HCT116 (cell line): Measurements from ENCODE around the gene DDX6. TPM values are rescaled to one million over a fixed set of nuclear protein-coding genes. Genes with fewer than 3 reads are reported as not detected.

Experiments used
- ATAC-seq: fragments of 200-7000 bp; cut with Tn5 transposase; 2 replicates; pipeline ENCODE4 v1.9.1; 2020; ENCODE audit warnings: mild to moderate bottlenecking, moderate library complexity
- BruUV-seq: library from RNA; stranded (reverse); fragments of 400-500 nt; replicated peaks from 2 replicates; lab custom pipeline; 2021; lab: Mats Ljungman, UMichigan
- CTCF ChIA-PET: fragments of 300-600 bp; sonication (Branson Sonifier 250); formaldehyde crosslinking; loops from one replicate; lab custom pipeline; 2021; ENCODE audit warnings: antibody characterized with exemption; lab: Charles Lee
- POLR2A ChIA-PET: fragments of 300-600, 350-600 bp; sonication (Branson Sonifier 250); formaldehyde crosslinking; loops from one replicate; lab custom pipeline; 2021; ENCODE audit warnings: antibody characterized with exemption; lab: Charles Lee
- RAD21 ChIA-PET, 2 experiments: fragments of 300-600 bp; sonication (Branson Sonifier 250); formaldehyde crosslinking; loops; one replicate each; lab custom pipeline; 2023; ENCODE audit warnings: low total read pairs in 2 of 2; ENCODE audit not compliant: uncharacterized antibody in 2 of 2, unreplicated experiment in 2 of 2, low non-redundant PET in 1 of 2; lab: Charles Lee
- DNase-seq: peaks from one replicate; pipeline ENCODE4 v3.0.0-alpha.2; 2010; ENCODE audit warnings: low read depth, low spot score
- H2AFZ ChIP-seq: fragments of 200-600 bp; shearing (Covaris generic), sonication (generic); 2 replicates; pipeline ENCODE4 v1.6.1; 2017; ENCODE audit warnings: low read depth, mixed run types, mixed read lengths, antibody characterized with exemption, low read length; ENCODE audit not compliant: poor library complexity, severe bottlenecking
- H3K27ac ChIP-seq: 2 replicates; pipeline ENCODE4 v1.5.1; 2012; ENCODE audit warnings: low read depth, low read length
- H3K27me3 ChIP-seq: fragments of 200-600 bp; sonication (generic); 2 replicates; pipeline ENCODE4 v1.6.1; 2016; ENCODE audit warnings: mixed run types, low read length, mixed read lengths; ENCODE audit not compliant: insufficient read depth
- H3K36me3 ChIP-seq, 2 experiments: fragments of 200-500 bp in 1 of 2; fragments of 200-600 bp in 1 of 2; sonication (Bioruptor generic) in 1 of 2; sonication (generic) in 1 of 2; 2 replicates each; pipeline versions ENCODE4 v1.5.1 to v1.6.1; 2014 to 2016; ENCODE audit warnings: low read length in 2 of 2, inconsistent platforms in 1 of 2, mixed read lengths in 1 of 2, mixed run types in 1 of 2; ENCODE audit not compliant: insufficient read depth in 2 of 2, control insufficient read depth in 1 of 2
- H3K4me1 ChIP-seq, 2 experiments: fragments of 200-600 bp in 1 of 2; sonication (generic) in 1 of 2; 2 replicates each; pipeline versions ENCODE4 v1.5.1 to v1.6.1; 2012 to 2017; ENCODE audit warnings: low read length in 2 of 2, inconsistent platforms in 1 of 2, mild to moderate bottlenecking in 1 of 2, mixed read lengths in 1 of 2, mixed run types in 1 of 2, moderate library complexity in 1 of 2; ENCODE audit not compliant: insufficient read depth in 2 of 2, control insufficient read depth in 1 of 2
- H3K4me2 ChIP-seq: fragments of 200-600 bp; sonication (generic); 2 replicates; pipeline ENCODE4 v1.6.1; 2017; ENCODE audit warnings: mixed run types, low read length, mixed read lengths
- H3K4me3 ChIP-seq, 2 experiments: fragments of 200-600 bp in 1 of 2; sonication (generic) in 1 of 2; replicated peaks in 1 of 2; 2 replicates each; pipeline ENCODE4 v1.5.1; 2011 to 2016; ENCODE audit warnings: low read length in 2 of 2, control low read depth in 1 of 2, low read depth in 1 of 2, mild to moderate bottlenecking in 1 of 2, mixed read lengths in 1 of 2, mixed run types in 1 of 2
- H3K79me2 ChIP-seq: fragments of 200-600 bp; sonication (generic); 2 replicates; pipeline ENCODE4 v1.6.1; 2017; ENCODE audit warnings: mild to moderate bottlenecking, mixed run types, low read length, moderate library complexity, mixed read lengths; ENCODE audit not compliant: insufficient read depth
- H3K9ac ChIP-seq: fragments of 200-600 bp; sonication (generic); 2 replicates; pipeline ENCODE4 v1.6.1; 2016; ENCODE audit warnings: low read length, mixed read lengths
- H3K9me2 ChIP-seq: fragments of 200-600 bp; sonication (generic), shearing (Covaris generic); 2 replicates; pipeline ENCODE4 v1.6.1; 2017; ENCODE audit warnings: mixed run types, mild to moderate bottlenecking, moderate library complexity; ENCODE audit not compliant: insufficient read depth
- H3K9me3 ChIP-seq, 2 experiments: fragments of 200-500 bp in 1 of 2; fragments of 200-600 bp in 1 of 2; sonication (Bioruptor generic) in 1 of 2; sonication (generic) in 1 of 2; 2 replicates each; pipeline ENCODE4 v1.6.1; 2014 to 2017; ENCODE audit warnings: low read length in 2 of 2, mixed read lengths in 2 of 2, inconsistent platforms in 1 of 2, low read depth in 1 of 2, mild to moderate bottlenecking in 1 of 2, mixed run types in 1 of 2, moderate library complexity in 1 of 2; ENCODE audit not compliant: control insufficient read depth in 1 of 2, insufficient read depth in 1 of 2
- H4K20me1 ChIP-seq: fragments of 200-600 bp; sonication (generic), shearing (Covaris generic); 2 replicates; pipeline ENCODE4 v1.6.1; 2017; ENCODE audit warnings: mixed run types, mild to moderate bottlenecking, moderate library complexity; ENCODE audit not compliant: insufficient read depth
- CBX3 ChIP-seq: IDR thresholded peaks from 2 replicates; pipeline ENCODE4 v1.6.1; 2012; ENCODE audit warnings: low read depth
- EGR1 ChIP-seq: IDR thresholded peaks from 2 replicates; pipeline ENCODE4 v1.6.1; 2012; ENCODE audit warnings: low read depth
- ELF1 ChIP-seq: IDR thresholded peaks from 2 replicates; pipeline ENCODE4 v1.6.1; 2012; ENCODE audit warnings: low read depth, borderline replicate concordance
- EZH2 ChIP-seq: fragments of 200-600 bp; sonication (generic); IDR thresholded peaks from 2 replicates; pipeline ENCODE4 v1.6.1; 2017; ENCODE audit warnings: antibody characterized with exemption, mixed run types
- JUND ChIP-seq: IDR thresholded peaks from 2 replicates; pipeline ENCODE4 v1.6.1; 2012
- POLR2A ChIP-seq: IDR thresholded peaks from 2 replicates; pipeline ENCODE4 v1.7.0; 2011; ENCODE audit warnings: borderline replicate concordance; ENCODE audit not compliant: insufficient read depth, insufficient read length; ENCODE audit errors: extremely low read depth
- RAD21 ChIP-seq: IDR thresholded peaks from 2 replicates; pipeline ENCODE4 v1.6.1; 2012; ENCODE audit warnings: low read depth, mild to moderate bottlenecking
- SIN3A ChIP-seq: IDR thresholded peaks from 2 replicates; pipeline ENCODE4 v1.6.1; 2012; ENCODE audit warnings: low read depth
- SP1 ChIP-seq: IDR thresholded peaks from 2 replicates; pipeline ENCODE4 v1.6.1; 2012; ENCODE audit warnings: low read depth
- SRF ChIP-seq: IDR thresholded peaks from 2 replicates; pipeline ENCODE4 v1.6.1; 2012; ENCODE audit warnings: low read depth
- TCF7L2 ChIP-seq: IDR thresholded peaks from 2 replicates; pipeline ENCODE4 v1.7.0; 2011; ENCODE audit warnings: borderline replicate concordance, inconsistent platforms; ENCODE audit not compliant: insufficient read depth, insufficient read length; ENCODE audit errors: extremely low read depth
- YY1 ChIP-seq: IDR thresholded peaks from 2 replicates; pipeline ENCODE4 v1.6.1; 2011; ENCODE audit warnings: low read length, low read depth, moderate library complexity, mild to moderate bottlenecking; ENCODE audit not compliant: insufficient replicate concordance; ENCODE audit errors: extremely low read depth
- ZNF274 ChIP-seq: fragments of 200-500 bp; sonication (Bioruptor generic); IDR thresholded peaks from 2 replicates; pipeline ENCODE4 v1.6.1; 2014; ENCODE audit warnings: mild to moderate bottlenecking, low read depth, low read length, inconsistent platforms
- intact Hi-C: fragments of 100-400 bp; cut with micrococcal nuclease; formaldehyde crosslinking; loops from 2 replicates; pipeline ENCODE4 v1.10.0; 2022
- total RNA-seq: library from RNA; stranded (reverse); gene quantifications from one replicate; pipeline ENCODE4 v1.2.1, GENCODE V29; 2021; ENCODE audit not compliant: unreplicated experiment
- TF ChIP-seq, protein P1 (sequence below): IDR thresholded peaks from 2 replicates; pipeline ENCODE4 v1.6.1; 2012
- TF ChIP-seq, protein P2 (sequence below): IDR thresholded peaks from 2 replicates; pipeline ENCODE4 v1.6.1; 2012; ENCODE audit warnings: low read depth
- TF ChIP-seq, protein P3 (sequence below): IDR thresholded peaks from 2 replicates; pipeline ENCODE4 v1.6.1; 2012
- TF ChIP-seq, protein P4 (sequence below): IDR thresholded peaks from 2 replicates; pipeline ENCODE4 v1.6.1; 2011; ENCODE audit warnings: mild to moderate bottlenecking, low read length, moderate library complexity; ENCODE audit not compliant: insufficient replicate concordance; ENCODE audit errors: extremely low read depth
- TF ChIP-seq, protein P5 (sequence below), 3 experiments: fragments of 200-600 bp in 1 of 3; sonication (generic) in 1 of 3; IDR thresholded peaks in 2 of 3; conservative IDR thresholded peaks in 1 of 3; 2 replicates each; pipeline ENCODE4 v1.5.1; 2012 to 2017; ENCODE audit warnings: low read depth in 2 of 3, low read length in 2 of 3, antibody characterized with exemption in 1 of 3, borderline replicate concordance in 1 of 3, control low read depth in 1 of 3, mild to moderate bottlenecking in 1 of 3, mixed read lengths in 1 of 3, mixed run types in 1 of 3, moderate library complexity in 1 of 3; ENCODE audit not compliant: insufficient read depth in 1 of 3

DDX6 gene
- total RNA-seq, 1 experiment from 2014 or later, result 150 TPM

DNA sequence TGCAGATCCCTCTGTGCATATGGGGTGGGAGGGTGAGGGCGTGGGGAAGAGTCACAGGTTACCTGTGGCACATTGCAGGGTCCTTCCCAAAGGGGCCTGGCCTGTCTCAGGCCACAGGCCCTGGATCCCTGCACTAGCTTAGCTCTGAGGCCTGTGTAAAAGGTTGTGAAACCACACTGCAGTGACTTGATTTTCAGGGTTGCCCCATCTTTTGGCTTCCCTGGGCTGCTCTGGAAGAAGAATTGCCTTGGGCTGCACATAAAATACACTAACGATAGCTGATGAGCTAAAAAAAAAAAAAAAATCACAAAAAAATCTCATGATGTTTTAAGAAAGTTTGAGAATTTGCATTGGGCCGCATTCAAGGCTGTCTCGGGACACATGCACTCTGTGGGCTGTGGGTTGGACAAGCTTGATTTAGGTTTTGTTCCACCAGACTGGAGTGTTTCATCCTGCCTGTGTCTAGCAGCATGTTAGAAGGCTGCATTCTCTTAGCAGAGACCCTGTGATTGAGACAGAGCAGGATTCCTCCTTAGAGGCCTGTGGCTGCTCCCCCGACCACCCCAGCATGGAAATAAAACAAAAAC lies 75.6 kb downstream of the DDX6 start:
- Histone ChIP-seq H3K9ac (no peak overlapping the region), H2AFZ (peak overlapping the region; percentile 52), H3K4me3 (no peak overlapping the region), H3K4me2 (peak overlapping the region; percentile 12; the same call in 1 of the 2 replicates), H3K36me3 (no peaks in the 10 kb centered on the region), H3K79me2 (no peaks in the 10 kb centered on the region), H3K27ac (no peak overlapping the region), H3K27me3 (no peaks in the 10 kb centered on the region), H3K9me2 (no peaks in the 10 kb centered on the region), H3K9me3 (no peaks in the 10 kb centered on the region), H4K20me1 (no peaks in the 10 kb centered on the region), H3K4me1 (peaks cover 3 to 6% of the 10 kb centered on the region in 2 experiments; a peak in 2 of 4 replicates)
- DNase-seq, result no peak
- no TSS peak for BruUV-seq
- TF ChIP-seq ZNF274 (no peak), POLR2A (no peak), EGR1 (no peak), SRF (no peak), RAD21 (no peak), SIN3A (no peak), TCF7L2 (no peak), JUND (no peak), YY1 (no peak), SP1 (no peak), ELF1 (no peak), CBX3 (no peak), EZH2 (no peak)
- TF ChIP-seq, protein P1, sequence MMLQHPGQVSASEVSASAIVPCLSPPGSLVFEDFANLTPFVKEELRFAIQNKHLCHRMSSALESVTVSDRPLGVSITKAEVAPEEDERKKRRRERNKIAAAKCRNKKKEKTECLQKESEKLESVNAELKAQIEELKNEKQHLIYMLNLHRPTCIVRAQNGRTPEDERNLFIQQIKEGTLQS, result no peak
- TF ChIP-seq, protein P2, sequence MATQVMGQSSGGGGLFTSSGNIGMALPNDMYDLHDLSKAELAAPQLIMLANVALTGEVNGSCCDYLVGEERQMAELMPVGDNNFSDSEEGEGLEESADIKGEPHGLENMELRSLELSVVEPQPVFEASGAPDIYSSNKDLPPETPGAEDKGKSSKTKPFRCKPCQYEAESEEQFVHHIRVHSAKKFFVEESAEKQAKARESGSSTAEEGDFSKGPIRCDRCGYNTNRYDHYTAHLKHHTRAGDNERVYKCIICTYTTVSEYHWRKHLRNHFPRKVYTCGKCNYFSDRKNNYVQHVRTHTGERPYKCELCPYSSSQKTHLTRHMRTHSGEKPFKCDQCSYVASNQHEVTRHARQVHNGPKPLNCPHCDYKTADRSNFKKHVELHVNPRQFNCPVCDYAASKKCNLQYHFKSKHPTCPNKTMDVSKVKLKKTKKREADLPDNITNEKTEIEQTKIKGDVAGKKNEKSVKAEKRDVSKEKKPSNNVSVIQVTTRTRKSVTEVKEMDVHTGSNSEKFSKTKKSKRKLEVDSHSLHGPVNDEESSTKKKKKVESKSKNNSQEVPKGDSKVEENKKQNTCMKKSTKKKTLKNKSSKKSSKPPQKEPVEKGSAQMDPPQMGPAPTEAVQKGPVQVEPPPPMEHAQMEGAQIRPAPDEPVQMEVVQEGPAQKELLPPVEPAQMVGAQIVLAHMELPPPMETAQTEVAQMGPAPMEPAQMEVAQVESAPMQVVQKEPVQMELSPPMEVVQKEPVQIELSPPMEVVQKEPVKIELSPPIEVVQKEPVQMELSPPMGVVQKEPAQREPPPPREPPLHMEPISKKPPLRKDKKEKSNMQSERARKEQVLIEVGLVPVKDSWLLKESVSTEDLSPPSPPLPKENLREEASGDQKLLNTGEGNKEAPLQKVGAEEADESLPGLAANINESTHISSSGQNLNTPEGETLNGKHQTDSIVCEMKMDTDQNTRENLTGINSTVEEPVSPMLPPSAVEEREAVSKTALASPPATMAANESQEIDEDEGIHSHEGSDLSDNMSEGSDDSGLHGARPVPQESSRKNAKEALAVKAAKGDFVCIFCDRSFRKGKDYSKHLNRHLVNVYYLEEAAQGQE, result no peak
- TF ChIP-seq, protein P3, sequence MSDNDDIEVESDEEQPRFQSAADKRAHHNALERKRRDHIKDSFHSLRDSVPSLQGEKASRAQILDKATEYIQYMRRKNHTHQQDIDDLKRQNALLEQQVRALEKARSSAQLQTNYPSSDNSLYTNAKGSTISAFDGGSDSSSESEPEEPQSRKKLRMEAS, result no peak
- TF ChIP-seq, protein P4, sequence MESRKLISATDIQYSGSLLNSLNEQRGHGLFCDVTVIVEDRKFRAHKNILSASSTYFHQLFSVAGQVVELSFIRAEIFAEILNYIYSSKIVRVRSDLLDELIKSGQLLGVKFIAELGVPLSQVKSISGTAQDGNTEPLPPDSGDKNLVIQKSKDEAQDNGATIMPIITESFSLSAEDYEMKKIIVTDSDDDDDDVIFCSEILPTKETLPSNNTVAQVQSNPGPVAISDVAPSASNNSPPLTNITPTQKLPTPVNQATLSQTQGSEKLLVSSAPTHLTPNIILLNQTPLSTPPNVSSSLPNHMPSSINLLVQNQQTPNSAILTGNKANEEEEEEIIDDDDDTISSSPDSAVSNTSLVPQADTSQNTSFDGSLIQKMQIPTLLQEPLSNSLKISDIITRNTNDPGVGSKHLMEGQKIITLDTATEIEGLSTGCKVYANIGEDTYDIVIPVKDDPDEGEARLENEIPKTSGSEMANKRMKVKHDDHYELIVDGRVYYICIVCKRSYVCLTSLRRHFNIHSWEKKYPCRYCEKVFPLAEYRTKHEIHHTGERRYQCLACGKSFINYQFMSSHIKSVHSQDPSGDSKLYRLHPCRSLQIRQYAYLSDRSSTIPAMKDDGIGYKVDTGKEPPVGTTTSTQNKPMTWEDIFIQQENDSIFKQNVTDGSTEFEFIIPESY, result no peak
- TF ChIP-seq, protein P5, sequence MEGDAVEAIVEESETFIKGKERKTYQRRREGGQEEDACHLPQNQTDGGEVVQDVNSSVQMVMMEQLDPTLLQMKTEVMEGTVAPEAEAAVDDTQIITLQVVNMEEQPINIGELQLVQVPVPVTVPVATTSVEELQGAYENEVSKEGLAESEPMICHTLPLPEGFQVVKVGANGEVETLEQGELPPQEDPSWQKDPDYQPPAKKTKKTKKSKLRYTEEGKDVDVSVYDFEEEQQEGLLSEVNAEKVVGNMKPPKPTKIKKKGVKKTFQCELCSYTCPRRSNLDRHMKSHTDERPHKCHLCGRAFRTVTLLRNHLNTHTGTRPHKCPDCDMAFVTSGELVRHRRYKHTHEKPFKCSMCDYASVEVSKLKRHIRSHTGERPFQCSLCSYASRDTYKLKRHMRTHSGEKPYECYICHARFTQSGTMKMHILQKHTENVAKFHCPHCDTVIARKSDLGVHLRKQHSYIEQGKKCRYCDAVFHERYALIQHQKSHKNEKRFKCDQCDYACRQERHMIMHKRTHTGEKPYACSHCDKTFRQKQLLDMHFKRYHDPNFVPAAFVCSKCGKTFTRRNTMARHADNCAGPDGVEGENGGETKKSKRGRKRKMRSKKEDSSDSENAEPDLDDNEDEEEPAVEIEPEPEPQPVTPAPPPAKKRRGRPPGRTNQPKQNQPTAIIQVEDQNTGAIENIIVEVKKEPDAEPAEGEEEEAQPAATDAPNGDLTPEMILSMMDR (IDR thresholded peaks at IDR 0.05 in 2 of 3, conservative IDR thresholded peaks at IDR 0.05 in 1 of 3; ENCODE audit: borderline replicate concordance in 1 of 3, insufficient read depth in 1 of 3, low read depth in 2 of 3, low read length in 2 of 3), result no peak
- ATAC-seq, result no peak
- ChIA-PET POLR2A (no interaction called here), RAD21 (no interaction called here), CTCF (no interaction called here)
- intact Hi-C loops, result no loop called here
